ENCODE measurements around the gene AFAP1.
A peak's percentile ranks its signal among the peaks of the same experiment; 100 is the strongest.

The AFAP1 gene

DNA sequence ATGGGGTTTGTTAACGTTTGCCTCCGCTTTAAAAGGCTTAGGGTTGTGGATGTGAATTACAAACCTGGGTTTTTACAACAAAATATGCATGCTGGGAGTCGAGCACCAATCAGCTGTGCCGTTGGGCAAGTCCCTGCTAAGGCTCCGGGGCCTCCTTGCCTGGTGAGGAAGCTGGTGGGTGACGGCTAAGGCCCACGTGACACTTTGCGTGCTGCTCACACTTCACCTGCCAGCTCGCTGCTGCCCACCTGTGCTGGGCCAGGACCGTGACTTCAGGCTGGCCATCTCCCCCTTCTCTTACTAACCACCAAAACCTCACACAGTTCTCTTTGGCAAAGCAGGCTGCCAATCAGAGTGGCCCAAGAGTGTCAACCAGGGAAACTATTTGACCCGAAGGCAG lies 178.3 kb downstream of the AFAP1 start:
- no peak for DNase-seq (ENCODE audit: low read depth in 1 of 2, low spot score in 1 of 2)

DNA sequence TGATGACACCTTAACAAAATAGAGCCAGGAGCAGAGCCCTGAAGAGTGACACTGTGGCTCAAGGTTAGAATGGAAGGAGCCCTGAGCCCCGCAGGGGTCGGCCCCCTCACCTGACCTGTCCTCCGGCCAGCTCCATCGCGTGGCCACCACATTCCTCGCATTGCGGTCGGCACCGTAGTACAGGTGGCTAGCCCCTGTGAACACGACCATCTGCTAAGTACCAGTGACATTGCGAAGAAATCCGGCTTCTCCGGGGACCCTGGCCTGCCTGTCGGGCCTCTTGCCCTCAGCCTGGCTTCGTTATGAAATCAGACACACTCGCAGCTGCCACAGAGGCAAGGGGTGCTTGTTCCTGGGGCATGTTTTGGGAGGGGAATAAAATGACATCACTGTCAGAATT lies 179.0 kb downstream of the AFAP1 start:
- DNase-seq (ENCODE audit: low read depth in 1 of 2, low spot score in 1 of 2) = no peak

DNA sequence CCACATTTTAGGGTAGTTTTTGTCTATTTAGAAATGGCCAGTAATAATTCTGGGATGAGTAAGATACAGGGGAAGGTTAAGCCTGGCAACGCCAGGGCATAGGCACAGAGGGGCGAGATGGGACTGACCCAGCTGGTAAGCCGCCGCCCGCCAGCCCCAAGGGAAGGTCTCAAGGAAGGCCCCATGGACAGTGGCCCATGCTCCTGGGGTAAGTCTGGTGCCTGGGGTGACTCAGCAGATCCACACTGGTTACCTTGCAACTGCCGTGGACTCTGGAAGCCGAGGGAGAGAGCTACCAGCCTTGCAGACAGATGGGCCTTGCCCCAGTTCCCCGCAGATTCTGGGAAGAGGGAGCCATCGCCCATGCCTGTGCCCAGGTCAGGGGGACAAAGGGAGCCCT lies 179.4 kb downstream of the AFAP1 start:
- no peak for DNase-seq (ENCODE audit: low read depth in 1 of 2, low spot score in 1 of 2)

DNA sequence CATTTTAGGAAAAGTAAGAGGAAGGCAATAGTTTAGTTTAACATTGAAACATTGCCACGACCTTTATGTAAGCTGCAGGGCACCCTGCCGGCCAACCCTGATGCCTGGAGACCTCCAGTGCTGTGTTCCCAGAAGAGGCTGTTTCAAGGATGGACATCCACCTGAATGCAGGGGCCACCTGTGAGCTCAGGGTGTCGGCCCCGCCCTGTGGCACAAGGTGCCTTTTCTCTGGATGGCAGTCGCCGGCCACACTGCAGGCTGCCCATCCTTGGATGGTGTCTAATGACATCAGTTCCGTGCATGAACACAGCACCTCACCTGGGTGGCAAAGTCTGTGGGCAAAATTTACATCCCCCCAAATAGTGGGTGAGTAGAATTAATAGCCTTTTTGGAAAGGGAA lies 180.0 kb downstream of the AFAP1 start:
- DNase-seq (ENCODE audit: low read depth in 1 of 2, low spot score in 1 of 2) = no peak

DNA sequence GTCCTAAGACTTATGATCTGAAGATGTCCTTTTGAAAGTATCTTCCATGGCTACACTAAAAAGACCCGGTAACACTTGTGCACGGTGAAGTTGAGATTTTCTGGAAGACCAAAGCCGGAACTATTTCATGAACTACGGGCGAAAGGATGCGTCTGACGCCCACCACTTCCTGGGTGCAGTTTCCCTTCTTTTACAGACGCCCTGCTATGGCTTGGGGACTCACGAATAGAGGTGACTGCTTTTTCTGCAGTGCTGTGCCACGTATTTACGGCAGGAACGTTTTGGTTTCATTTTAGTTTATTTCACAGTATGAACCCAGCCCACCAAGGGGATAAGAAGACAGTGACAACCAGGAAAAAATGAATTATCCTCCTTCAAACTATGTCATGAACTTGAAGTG lies 180.4 kb downstream of the AFAP1 start:
- peak; percentile 16 to 62 for DNase-seq (ENCODE audit: low read depth in 1 of 2, low spot score in 1 of 2)

DNA sequence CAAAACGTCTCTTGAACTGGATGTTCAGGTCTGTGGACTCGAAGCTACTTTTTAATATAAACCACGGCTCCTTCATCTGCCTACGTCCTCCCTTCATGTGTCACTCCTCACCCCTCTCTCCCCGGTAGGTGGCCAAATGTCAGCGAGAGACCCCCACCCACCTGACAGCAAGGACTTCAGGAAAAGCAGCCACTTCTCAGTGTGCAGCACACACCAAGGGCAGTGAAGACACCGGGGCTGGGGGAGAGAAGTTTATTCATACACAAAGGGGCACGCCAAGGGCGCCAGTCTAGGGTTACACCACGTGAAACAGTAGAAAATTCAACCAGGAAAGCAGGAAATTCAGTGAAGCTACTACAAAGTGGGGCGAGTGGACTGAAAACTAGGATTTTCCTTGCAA lies 181.2 kb downstream of the AFAP1 start:
- no peak for DNase-seq (ENCODE audit: low read depth in 1 of 2, low spot score in 1 of 2)

DNA sequence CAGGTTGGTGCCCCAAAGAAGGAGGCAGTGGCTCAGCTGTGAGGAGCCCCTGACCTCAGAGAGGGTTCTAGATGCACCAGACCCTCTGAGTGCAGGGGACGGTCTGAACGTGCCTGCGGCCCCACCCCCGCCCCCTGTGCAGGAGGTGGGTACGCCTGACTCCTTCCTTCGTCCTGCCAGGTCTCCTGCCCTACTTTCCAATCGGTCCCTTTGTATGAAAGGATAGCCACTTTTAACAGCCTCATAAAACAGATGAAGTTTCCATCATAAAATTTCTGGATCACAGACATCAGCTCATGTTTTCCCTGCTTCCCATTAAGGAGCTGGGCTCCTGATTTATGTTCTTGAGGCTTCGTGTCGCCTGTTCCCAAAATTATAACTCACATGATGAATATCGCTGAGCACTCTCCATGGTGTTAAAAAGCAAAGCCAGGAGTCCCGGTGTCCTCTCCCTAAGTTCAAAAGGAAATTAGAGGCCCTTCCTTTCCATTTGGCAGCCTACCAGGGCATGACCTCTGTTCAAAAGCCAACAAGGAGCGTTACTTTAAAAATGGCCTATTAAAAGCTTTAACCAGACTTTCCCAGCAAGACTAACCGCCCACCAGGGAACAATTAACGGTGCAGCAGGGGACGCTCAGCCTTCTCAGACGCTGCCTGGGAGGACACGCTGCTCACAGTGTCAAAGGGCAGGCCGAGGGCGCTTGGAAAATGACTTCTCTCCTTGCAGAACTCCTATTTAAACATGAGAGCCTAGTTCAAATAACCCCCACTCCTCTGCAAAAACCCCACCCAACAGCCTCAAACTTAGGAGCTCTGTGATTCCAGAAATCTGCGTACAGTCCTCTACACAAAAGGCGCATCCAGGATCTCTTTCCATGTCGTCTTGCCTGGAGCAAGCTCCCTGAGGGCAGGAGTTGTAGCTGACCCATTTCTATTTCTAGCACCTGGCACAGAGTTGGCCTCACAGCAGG lies 181.9 kb downstream of the AFAP1 start:
- no peak for DNase-seq (ENCODE audit: low read depth in 1 of 2, low spot score in 1 of 2)

DNA sequence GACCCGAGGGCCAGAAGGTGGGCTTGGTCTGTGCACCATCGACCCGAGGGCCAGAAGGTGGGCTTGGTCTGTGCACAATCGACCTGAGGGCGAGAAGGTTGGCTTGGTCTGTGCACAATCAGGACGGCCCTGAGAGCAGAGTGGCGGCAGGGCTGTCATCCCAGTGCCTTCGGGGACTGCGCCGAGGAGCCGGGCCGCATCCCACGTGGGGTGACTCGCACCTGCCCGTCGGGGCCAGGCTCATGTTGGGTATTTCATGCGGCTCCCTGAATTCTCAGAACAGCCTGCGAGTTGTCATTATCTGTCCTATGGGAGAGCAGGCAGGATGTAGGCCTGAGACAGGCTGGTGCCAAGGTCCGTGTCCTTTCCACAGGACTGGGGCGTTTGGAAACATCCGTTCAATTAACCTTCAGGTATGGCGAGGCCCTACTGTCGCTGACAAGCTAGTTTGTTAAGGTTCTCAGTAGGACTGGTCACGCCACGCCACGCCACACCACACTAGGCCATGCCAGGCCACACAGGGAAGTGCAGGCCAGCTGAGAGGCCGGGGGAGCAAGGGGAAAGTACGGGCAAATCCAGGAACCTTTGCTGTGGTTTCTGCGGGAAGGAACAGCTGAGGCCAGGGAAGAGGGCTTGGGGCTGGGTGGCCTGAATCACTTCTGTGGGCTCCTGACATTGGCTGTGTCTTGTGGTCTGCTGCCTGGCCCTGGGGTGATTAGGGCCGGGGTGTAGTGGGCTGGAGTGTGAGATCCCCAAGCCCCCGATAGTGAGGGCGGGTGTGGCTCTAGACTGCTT lies 182.9 kb downstream of the AFAP1 start:
- no peak for DNase-seq (ENCODE audit: low read depth in 1 of 2, low spot score in 1 of 2)

- no peak for DNase-seq (ENCODE audit: low read depth in 1 of 2, low spot score in 1 of 2)
Measured at GRCh38 chr4:7756071-7756470, 183.6 kb downstream of the AFAP1 start.

DNA sequence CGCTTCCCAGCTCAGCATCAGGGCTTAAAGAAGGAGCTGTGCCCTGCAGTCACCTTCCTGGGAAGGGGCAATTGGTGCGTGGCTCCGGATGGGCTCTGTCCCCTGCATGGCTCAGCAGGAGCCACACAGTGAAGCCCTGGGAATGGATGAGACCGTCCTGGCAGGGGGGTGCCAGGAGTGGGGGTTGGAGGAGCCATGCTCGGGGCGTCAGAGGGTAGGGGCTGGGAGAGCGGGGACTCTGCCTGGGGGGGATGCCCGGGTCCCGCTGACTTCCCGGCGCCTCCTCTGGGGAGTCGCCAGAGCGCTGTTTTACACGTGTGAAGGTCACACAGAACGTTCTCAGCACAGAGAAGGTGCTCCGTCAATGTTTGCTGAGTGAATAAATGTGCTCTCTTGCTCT lies 184.1 kb downstream of the AFAP1 start:
- no peak for DNase-seq (ENCODE audit: low read depth in 1 of 2, low spot score in 1 of 2)

- DNase-seq (ENCODE audit: low read depth in 1 of 2, low spot score in 1 of 2) = no peak
Measured at GRCh38 chr4:7754565-7755262, 184.9 kb downstream of the AFAP1 start.

DNA sequence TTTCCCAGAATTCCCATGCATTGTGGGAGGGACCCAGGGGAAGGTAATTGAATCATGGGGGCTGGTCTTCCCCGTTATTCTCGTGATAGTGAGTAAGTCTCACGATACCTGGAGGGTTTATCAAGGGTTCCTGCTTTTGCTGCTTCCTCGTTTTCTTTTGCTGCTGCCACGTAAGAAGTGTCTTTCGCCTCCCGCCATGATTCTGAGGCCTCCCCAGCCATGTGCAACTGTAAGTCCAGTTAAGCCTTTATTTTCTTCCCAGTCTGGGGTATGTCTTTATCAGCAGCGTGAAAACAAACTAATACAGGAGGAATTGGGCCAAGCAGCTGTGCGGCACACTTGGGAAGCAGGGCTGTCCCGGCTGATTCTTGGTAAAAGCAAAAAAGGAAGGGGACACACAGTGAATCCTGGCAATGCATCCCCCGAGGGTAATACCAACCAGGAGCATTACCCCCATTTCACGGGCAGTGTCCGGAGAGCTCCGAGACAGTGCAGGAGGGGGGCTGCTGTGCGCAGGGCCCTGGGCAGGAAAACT lies 185.7 kb downstream of the AFAP1 start:
- no peak for DNase-seq (ENCODE audit: low read depth in 1 of 2, low spot score in 1 of 2)

- no peak for DNase-seq (ENCODE audit: low read depth in 1 of 2, low spot score in 1 of 2)
Measured at GRCh38 chr4:7753271-7753670, 186.4 kb downstream of the AFAP1 start.

DNA sequence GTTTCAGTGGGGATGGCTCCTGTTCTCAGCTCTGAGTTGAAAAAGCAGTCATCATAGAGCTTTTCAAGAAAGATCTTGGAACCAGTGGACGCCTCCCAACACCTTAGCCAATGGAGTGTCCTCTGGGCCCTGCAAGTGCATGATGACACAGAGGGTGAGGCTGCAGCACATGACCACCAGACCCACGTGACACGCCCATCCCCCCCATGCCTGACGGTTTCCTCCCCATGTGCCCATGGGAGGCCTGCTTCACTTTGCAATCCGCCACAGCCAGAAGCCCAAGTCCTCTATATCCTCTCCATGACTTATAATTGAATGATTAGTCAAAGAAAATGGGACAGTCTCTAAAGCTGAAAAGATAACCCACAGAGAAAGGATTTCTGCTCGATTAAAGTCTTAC lies 187.0 kb downstream of the AFAP1 start:
- no peak for DNase-seq (ENCODE audit: low read depth in 1 of 2, low spot score in 1 of 2)

DNA sequence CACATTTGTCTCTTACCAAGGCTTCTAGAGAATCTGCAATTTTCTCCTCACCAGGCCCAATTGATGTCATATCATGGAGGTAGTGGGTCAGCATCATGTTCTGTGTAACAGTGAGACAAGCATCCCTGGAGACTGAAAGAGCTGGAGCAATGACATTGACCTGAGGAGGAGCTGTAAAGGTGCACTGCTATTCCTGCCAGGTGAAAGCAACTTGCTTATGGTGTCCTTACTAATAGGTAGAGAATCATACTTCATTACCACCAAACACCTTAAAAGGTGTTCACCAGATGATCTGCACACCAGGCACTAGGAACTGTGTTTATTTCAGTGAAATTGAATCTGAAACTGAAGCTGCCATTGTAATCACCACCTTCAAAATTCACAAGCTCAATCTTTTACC lies 188.7 kb downstream of the AFAP1 start:
- DNase-seq (ENCODE audit: low read depth in 1 of 2, low spot score in 1 of 2) = no peak

DNA sequence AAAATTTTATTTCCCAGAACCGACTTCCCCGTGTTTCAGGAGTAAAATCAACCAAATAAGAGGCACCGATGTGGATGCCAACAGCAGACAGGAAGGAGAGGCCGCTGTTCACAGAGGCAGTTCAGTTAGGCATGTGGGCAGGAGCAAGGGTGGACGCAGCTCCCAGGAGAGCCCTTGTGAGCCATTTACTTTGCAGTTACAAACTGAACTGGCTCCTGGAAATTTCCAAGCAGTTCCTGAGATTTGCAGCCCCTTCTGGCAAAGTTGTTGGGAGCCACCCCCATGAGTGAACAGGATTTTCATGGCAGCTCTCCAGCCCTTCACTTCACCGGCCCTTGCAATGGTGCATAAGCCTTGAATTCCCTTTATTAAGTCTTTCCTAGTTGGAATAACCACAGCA lies 189.1 kb downstream of the AFAP1 start:
- no peak for DNase-seq (ENCODE audit: low read depth in 1 of 2, low spot score in 1 of 2)

DNA sequence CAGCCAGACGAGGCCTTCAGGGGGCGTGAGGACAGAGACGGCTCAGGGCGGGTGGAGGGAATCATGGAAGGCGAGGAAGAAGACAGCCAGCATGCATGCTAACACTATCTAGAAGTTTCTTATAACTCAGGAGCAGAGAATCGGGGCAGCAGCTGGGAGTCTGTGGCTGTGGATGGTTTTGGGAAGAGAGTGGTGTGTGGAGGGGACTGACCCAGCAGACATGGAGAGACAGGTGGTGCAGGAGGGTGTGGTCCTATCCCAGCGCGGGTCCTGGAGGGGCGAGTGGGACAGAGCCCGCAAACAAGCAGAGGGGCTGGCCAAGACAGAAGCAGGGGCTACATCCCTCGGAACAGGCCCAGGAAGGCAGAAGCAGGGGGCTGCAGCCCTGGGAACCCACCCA lies 192.1 kb downstream of the AFAP1 start:
- DNase-seq (ENCODE audit: low read depth in 1 of 2, low spot score in 1 of 2) = no peak

- no peak for DNase-seq (ENCODE audit: low read depth in 1 of 2, low spot score in 1 of 2)
Measured at GRCh38 chr4:7747062-7747385, 192.6 kb downstream of the AFAP1 start.

GRCh38 chr4:7746351-7747061 lies 193.2 kb downstream of the AFAP1 start:
- no peak for DNase-seq (ENCODE audit: low read depth in 1 of 2, low spot score in 1 of 2)

GRCh38 chr4:7745301-7745885 lies 194.3 kb downstream of the AFAP1 start:
- DNase-seq (ENCODE audit: low read depth in 1 of 2, low spot score in 1 of 2) = no peak
